Measurements from ENCODE around the gene CNIH1.

DNA sequence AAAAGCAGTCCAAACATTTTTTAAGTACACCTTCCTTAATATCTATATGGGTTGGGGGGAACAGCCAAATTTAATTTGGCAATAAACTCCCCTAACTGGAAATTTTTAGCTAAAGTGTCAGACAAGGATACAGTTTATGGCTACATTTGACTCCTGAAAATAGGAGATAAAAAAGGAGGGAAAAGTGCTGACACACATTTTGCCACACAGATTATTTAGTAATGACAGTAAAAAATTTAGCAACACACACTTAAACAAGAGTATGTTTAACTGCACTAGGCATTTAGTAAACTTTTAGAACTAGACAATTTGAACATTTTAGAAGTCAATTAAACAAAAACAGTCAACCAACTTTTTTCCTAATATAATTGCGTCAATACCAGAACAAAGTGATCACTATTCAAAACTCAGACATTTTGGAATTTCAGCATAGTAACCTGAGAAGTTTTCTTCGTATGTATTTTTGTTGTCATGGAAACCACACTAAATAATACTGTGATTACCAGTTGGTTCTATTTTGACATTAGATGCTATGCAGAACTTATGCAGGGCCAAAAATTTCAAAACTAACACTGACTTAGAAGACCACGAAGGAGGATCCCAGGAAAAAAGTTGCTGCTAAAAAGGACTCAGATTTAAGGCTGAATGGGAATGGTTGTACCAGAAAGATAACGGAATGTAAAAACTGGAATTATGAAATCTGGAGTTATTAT, 34.2 kb upstream of the CNIH1 start:
- no peak for TF ChIP-seq POLR2AphosphoS5 (IDR thresholded peaks at IDR 0.05; ENCODE audit: low read depth, low read length)
- no peak for TF ChIP-seq TAF1 (IDR thresholded peaks at IDR 0.05; ENCODE audit: borderline replicate concordance, insufficient read depth, low read length)
